ENCODE results near the gene FXYD4. TPM values are rescaled to one million over a fixed set of nuclear protein-coding genes. Genes with fewer than 3 reads are reported as not detected.
A peak's percentile ranks its signal among the peaks of the same experiment; 100 is the strongest.
"Not testable (repeated sequence)": the region's sequence is repeated elsewhere in the genome, so short reads cannot be mapped to it uniquely, and the experiment has no call there.

FXYD4 gene
- total RNA-seq, 1 experiment from 2014 or later = not detected

- CTCF ChIA-PET = interaction anchor here (0.6 to 1.2 kb wide), 3 partner anchors 14 to 16 kb away, joined by 3 to 5 read pairs (median 4); partner anchors contain the start of gene ZNF487
- H3K9me3 Mint-ChIP-seq (ENCODE audit: unreplicated experiment) = no peaks in the 10 kb centered on the region
- peak overlapping the region; percentile 93 for H3K27ac Mint-ChIP-seq (ENCODE audit: low read depth, unreplicated experiment)
Measured at GRCh38 chr10:43421519-43421918, 50.1 kb downstream of the FXYD4 start.

GRCh38 chr10:43421944-43422343, 50.5 kb downstream of the FXYD4 start:
- intact Hi-C loops (cut with micrococcal nuclease); H3K9me3 Mint-ChIP-seq (ENCODE audit: unreplicated experiment); H3K36me3 Mint-ChIP-seq (ENCODE audit: insufficient read depth, unreplicated experiment); BruUV-seq (replicated peaks); DNase-seq (ENCODE audit: unreplicated experiment); H3K27me3 Mint-ChIP-seq (ENCODE audit: insufficient read depth, unreplicated experiment); H3K4me3 Mint-ChIP-seq (ENCODE audit: unreplicated experiment): not testable (repeated sequence)
- POLR2A ChIA-PET = interaction anchor here (0.8 to 4.7 kb wide), 4 partner anchors 11 to 20 kb away, joined by 3 to 74 read pairs (median 10); partner anchors contain the start of genes HNRNPF and ZNF487
- Mint-ChIP-seq H3K4me1 (ENCODE audit: insufficient read depth, unreplicated experiment) (peaks cover 13% of the 10 kb centered on the region), H3K27ac (ENCODE audit: low read depth, unreplicated experiment) (peak overlapping the region; percentile 93)
- CTCF ChIA-PET = interaction anchor here (1.0 kb wide), 1 partner anchor 14 kb away, joined by 4 read pairs; no protein-coding TSS in a partner anchor

More at GRCh38 chr10:43421519-43421918, 50.1 kb downstream of the FXYD4 start:
- DNase-seq (ENCODE audit: unreplicated experiment) = no peak
- no peak for TF ChIP-seq CTCF (IDR thresholded peaks at IDR 0.05; ENCODE audit: unreplicated experiment)
- Mint-ChIP-seq H3K36me3 (ENCODE audit: insufficient read depth, unreplicated experiment) (no peaks in the 10 kb centered on the region), H3K4me3 (ENCODE audit: unreplicated experiment) (peak overlapping the region; percentile 85), H3K27me3 (ENCODE audit: insufficient read depth, unreplicated experiment) (no peaks in the 10 kb centered on the region), H3K4me1 (ENCODE audit: insufficient read depth, unreplicated experiment) (peaks cover 13% of the 10 kb centered on the region)
- POLR2A ChIA-PET = interaction anchor here (0.8 to 4.7 kb wide), 4 partner anchors 11 to 20 kb away, joined by 3 to 74 read pairs (median 10); partner anchors contain the start of genes HNRNPF and ZNF487
- intact Hi-C loops (cut with micrococcal nuclease) = no loop called here
- BruUV-seq (replicated peaks) = no TSS peak

GRCh38 chr10:43424416-43424815, 53.0 kb downstream of the FXYD4 start:
- no TSS peak for BruUV-seq (replicated peaks)

More at GRCh38 chr10:43424416-43424815, 53.0 kb downstream of the FXYD4 start:
- peaks cover 13% of the 10 kb centered on the region for H3K4me1 Mint-ChIP-seq (ENCODE audit: insufficient read depth, unreplicated experiment)
- no peaks in the 10 kb centered on the region for H3K27me3 Mint-ChIP-seq (ENCODE audit: insufficient read depth, unreplicated experiment)
- H3K36me3 Mint-ChIP-seq (ENCODE audit: insufficient read depth, unreplicated experiment) = no peaks in the 10 kb centered on the region
- CTCF ChIA-PET = no interaction called here
- H3K4me3 Mint-ChIP-seq (ENCODE audit: unreplicated experiment) = no peak overlapping the region
- no peak overlapping the region for H3K27ac Mint-ChIP-seq (ENCODE audit: low read depth, unreplicated experiment)
- H3K9me3 Mint-ChIP-seq (ENCODE audit: unreplicated experiment) = no peaks in the 10 kb centered on the region
- DNase-seq (ENCODE audit: unreplicated experiment) = no peak
- intact Hi-C loops (cut with micrococcal nuclease) = no loop called here
- TF ChIP-seq CTCF (IDR thresholded peaks at IDR 0.05; ENCODE audit: unreplicated experiment) = no peak
- POLR2A ChIA-PET = no interaction called here

Other genes starting within 250 kb of the FXYD4 start
- gene CSGALNACT2, start 233.2 kb upstream of the FXYD4 start, total RNA-seq (2022) = 30.0 and 32.8 TPM in 2 replicates
- gene RASGEF1A, start 104.6 kb upstream of the FXYD4 start, total RNA-seq (2022) = not detected in 2 replicates
- gene HNRNPF, start 37.5 kb downstream of the FXYD4 start, total RNA-seq (2022) = 184 and 198 TPM in 2 replicates
- 2.2 and 2.6 TPM in 2 replicates for gene ZNF487, start 65.5 kb downstream of the FXYD4 start, total RNA-seq (2022)
- gene ZNF239, start 203.0 kb downstream of the FXYD4 start, total RNA-seq (2022) = 9.9 and 16.4 TPM in 2 replicates
- 4.9 and 6.5 TPM in 2 replicates for gene ZNF485, start 234.8 kb downstream of the FXYD4 start, total RNA-seq (2022)

Measured in MCF 10A (cell line).